H1 (cell line): ENCODE measurements around the gene SQOR. TPM values are rescaled to one million over a fixed set of nuclear protein-coding genes. Genes with fewer than 3 reads are reported as not detected.

Experiments used
- CTCF ChIA-PET: fragments of 300-600 bp; sonication (Branson Sonifier 250); formaldehyde crosslinking; loops from one replicate; lab custom pipeline; 2021; ENCODE audit not compliant: partially characterized antibody; lab: Charles Lee
- POLR2A ChIA-PET: fragments of 300-600 bp; sonication (Branson Sonifier 250); formaldehyde crosslinking; loops from one replicate; lab custom pipeline; 2021; ENCODE audit warnings: inconsistent platforms; ENCODE audit not compliant: partially characterized antibody; lab: Charles Lee
- DNase-seq, 2 experiments: peaks; one replicate each; pipeline versions ENCODE4 v3.0.0 to v3.0.0-alpha.2; 2010 to 2022; ENCODE audit warnings: low spot score in 2 of 2, low read depth in 1 of 2, mixed read lengths in 1 of 2
- FAIRE-seq: peaks from 2 replicates; lab custom pipeline; 2011; peaks lifted over from hg19 to GRCh38; lab: Jason Lieb, UNC
- H2AFZ ChIP-seq: 2 replicates; pipeline ENCODE4 v1.8.1; 2012; ENCODE audit warnings: low read length, inconsistent platforms
- H2AK5ac ChIP-seq: 2 replicates; pipeline ENCODE4 v1.6.1; 2013; ENCODE audit warnings: low read depth, low read length
- H2BK120ac ChIP-seq: replicated peaks from 2 replicates; pipeline ENCODE3; 2013; ENCODE audit warnings: low read depth, low read length, inconsistent platforms
- H2BK12ac ChIP-seq: 2 replicates; pipeline ENCODE4 v1.6.1; 2013; ENCODE audit warnings: low read depth, low read length
- H2BK15ac ChIP-seq: 2 replicates; pipeline ENCODE4 v1.6.1; 2013; ENCODE audit warnings: low read length
- H2BK20ac ChIP-seq: 2 replicates; pipeline ENCODE4 v1.6.1; 2013; ENCODE audit warnings: low read length
- H2BK5ac ChIP-seq: 2 replicates; pipeline ENCODE4 v1.6.1; 2013; ENCODE audit warnings: low read depth, low read length
- H3K14ac ChIP-seq: 2 replicates; pipeline ENCODE4 v1.6.1; 2013; ENCODE audit warnings: inconsistent platforms; ENCODE audit not compliant: insufficient read length
- H3K18ac ChIP-seq: 2 replicates; pipeline ENCODE4 v1.6.1; 2013; ENCODE audit warnings: low read length; ENCODE audit errors: extremely low read depth
- H3K23ac ChIP-seq: 2 replicates; pipeline ENCODE4 v1.6.1; 2013; ENCODE audit warnings: inconsistent platforms; ENCODE audit not compliant: insufficient read length
- H3K23me2 ChIP-seq: 2 replicates; pipeline ENCODE4 v1.6.1; 2013; ENCODE audit warnings: low read depth, low read length
- H3K27ac ChIP-seq: 2 replicates; pipeline ENCODE4 v1.6.1; 2011; ENCODE audit warnings: low read depth, low read length, inconsistent platforms
- H3K27me3 ChIP-seq, 4 experiments: replicated peaks in 1 of 4; 1 replicate in 1 of 4; 2 replicates in 3 of 4; pipeline versions ENCODE4 v1.6.1 to v1.8.1; 2011 to 2013; ENCODE audit warnings: low read length in 3 of 4, mild to moderate bottlenecking in 3 of 4, inconsistent platforms in 2 of 4, mixed read lengths in 2 of 4, moderate library complexity in 1 of 4; ENCODE audit not compliant: control insufficient read depth in 3 of 4, insufficient read depth in 3 of 4; ENCODE audit errors: extremely low read depth in 1 of 4
- H3K36me3 ChIP-seq, 4 experiments: 2 replicates each; pipeline versions ENCODE4 v1.6.1 to v1.8.1; 2011 to 2013; ENCODE audit warnings: mild to moderate bottlenecking in 4 of 4, low read length in 3 of 4, moderate library complexity in 2 of 4, control low read depth in 1 of 4, inconsistent platforms in 1 of 4; ENCODE audit not compliant: insufficient read depth in 4 of 4, control insufficient read depth in 2 of 4
- H3K4ac ChIP-seq: replicated peaks from 2 replicates; pipeline ENCODE3; 2013; ENCODE audit warnings: low read length, low read depth, mixed read lengths, inconsistent platforms; ENCODE audit not compliant: insufficient read length
- H3K4me1 ChIP-seq, 4 experiments: replicated peaks in 1 of 4; 1 replicate in 1 of 4; 2 replicates in 3 of 4; pipeline versions ENCODE4 v1.6.1 to v1.8.1; 2011 to 2013; ENCODE audit warnings: low read length in 3 of 4, inconsistent platforms in 2 of 4, mixed read lengths in 1 of 4; ENCODE audit not compliant: insufficient read depth in 4 of 4, control insufficient read depth in 3 of 4
- H3K4me2 ChIP-seq, 2 experiments: 2 replicates each; pipeline versions ENCODE4 v1.6.1 to v1.8.1; 2011 to 2013; ENCODE audit warnings: low read depth in 2 of 2, low read length in 2 of 2, control low read depth in 1 of 2, inconsistent platforms in 1 of 2, mild to moderate bottlenecking in 1 of 2; ENCODE audit not compliant: insufficient read depth in 1 of 2
- H3K4me3 ChIP-seq, 4 experiments: fragments of 200-600, 300-600 bp in 1 of 4; sonication (generic), shearing (Covaris generic), sonication (Bioruptor Twin) in 1 of 4; 2 replicates each; pipeline versions ENCODE4 v1.5.1 to v1.8.1; 2011 to 2016; ENCODE audit warnings: low read length in 4 of 4, low read depth in 3 of 4, control low read depth in 2 of 4, inconsistent platforms in 2 of 4, mild to moderate bottlenecking in 2 of 4, mixed read lengths in 1 of 4, moderate library complexity in 1 of 4; ENCODE audit not compliant: insufficient read depth in 2 of 4; ENCODE audit errors: extremely low read depth in 1 of 4
- H3K56ac ChIP-seq: replicated peaks from 2 replicates; pipeline ENCODE3; 2013; ENCODE audit warnings: low read depth, mild to moderate bottlenecking, mixed read lengths, low read length, inconsistent platforms; ENCODE audit not compliant: insufficient read length
- H3K79me1 ChIP-seq: 2 replicates; pipeline ENCODE4 v1.6.1; 2013; ENCODE audit warnings: low read depth, low read length, control low read depth
- H3K79me2 ChIP-seq, 2 experiments: 2 replicates each; pipeline versions ENCODE4 v1.6.1 to v1.8.1; 2012 to 2013; ENCODE audit warnings: low read length in 2 of 2, mild to moderate bottlenecking in 2 of 2, inconsistent platforms in 1 of 2; ENCODE audit not compliant: insufficient read depth in 2 of 2, control insufficient read depth in 1 of 2
- H3K9ac ChIP-seq, 4 experiments: replicated peaks in 1 of 4; 1 replicate in 1 of 4; 2 replicates in 3 of 4; pipeline versions ENCODE4 v1.6.1 to v1.8.1; 2011 to 2013; ENCODE audit warnings: low read depth in 3 of 4, low read length in 3 of 4, control low read depth in 2 of 4, mild to moderate bottlenecking in 2 of 4, moderate library complexity in 2 of 4, inconsistent platforms in 1 of 4; ENCODE audit errors: extremely low read depth in 1 of 4
- H3K9me3 ChIP-seq, 2 experiments: 2 replicates each; pipeline versions ENCODE4 v1.6.1 to v1.8.1; 2012 to 2013; ENCODE audit warnings: mild to moderate bottlenecking in 2 of 2, moderate library complexity in 2 of 2, control low read depth in 1 of 2, inconsistent platforms in 1 of 2, low read depth in 1 of 2, low read length in 1 of 2, mixed read lengths in 1 of 2; ENCODE audit not compliant: insufficient read depth in 2 of 2
- H4K20me1 ChIP-seq, 2 experiments: replicated peaks in 1 of 2; 2 replicates each; pipeline versions ENCODE3 to v1.8.1; 2011 to 2013; ENCODE audit warnings: inconsistent platforms in 2 of 2, low read length in 2 of 2, mild to moderate bottlenecking in 1 of 2; ENCODE audit not compliant: insufficient read depth in 2 of 2, control insufficient read depth in 1 of 2
- H4K5ac ChIP-seq: 2 replicates; pipeline ENCODE4 v1.6.1; 2013; ENCODE audit warnings: low read length, low read depth, mixed read lengths, inconsistent platforms; ENCODE audit not compliant: insufficient read length
- H4K8ac ChIP-seq: 2 replicates; pipeline ENCODE4 v1.8.0; 2013; ENCODE audit warnings: mild to moderate bottlenecking, moderate library complexity, low read length, inconsistent platforms; ENCODE audit not compliant: insufficient read depth; ENCODE audit errors: extremely low read depth
- H4K91ac ChIP-seq: replicated peaks from 2 replicates; pipeline ENCODE3; 2013; ENCODE audit warnings: low read length, mixed read lengths, inconsistent platforms; ENCODE audit not compliant: insufficient read length
- TAF7 ChIP-seq: optimal IDR thresholded peaks from 2 replicates; pipeline ENCODE3; 2011; ENCODE audit warnings: low read depth, mild to moderate bottlenecking, inconsistent platforms, low read length, moderate library complexity, borderline replicate concordance
- WGBS, 2 experiments: shearing (Covaris generic) in 1 of 2; methylation state at CpG; one replicate each; pipeline versions ENCODE4 v1.1.6 to v1.1.7; 2013 to 2015; ENCODE audit warnings: low lambda C conversion rate in 2 of 2, mixed read lengths in 2 of 2, inconsistent platforms in 1 of 2, low coverage in 1 of 2, missing lambda C conversion rate in 1 of 2; ENCODE audit not compliant: insufficient replicate concordance in 2 of 2, insufficient coverage in 1 of 2, insufficient read length in 1 of 2; ENCODE audit errors: extremely low coverage in 1 of 2, missing lambda C conversion rate in 1 of 2; 5-methylcytosine and 5-hydroxymethylcytosine counted together
- polyA plus RNA-seq, 7 experiments: library from polyadenylated mRNA; depleted of rRNA in 3 of 7; stranded (reverse) in 5 of 7; unstranded in 2 of 7; fragments of >200 nt in 5 of 7; fragments of 200-250 nt in 2 of 7; gene quantifications; 1 replicate in 5 of 7; 2 replicates in 1 of 7; 4 replicates in 1 of 7; pipeline versions ENCODE4 v1.2.1 to v1.2.3, GENCODE V29; 2011 to 2013; ENCODE audit warnings: missing spikeins in 2 of 7, mixed read lengths in 2 of 7
- total RNA-seq: library from RNA; stranded (reverse); fragmentation: NEBNext Ultra II Directional; extraction: Animal tissue kit (Norgen Biotek cat#: 25700); gene quantifications from 2 replicates; pipeline ENCODE4 v1.2.1, GENCODE V29; 2021

The SQOR gene
- total and polyA plus RNA-seq, 2 of the 8 experiments (the other 6 are each of a cell fraction or from before 2014, with no cell fraction given) = 0.20 to 0.22 TPM

DNA sequence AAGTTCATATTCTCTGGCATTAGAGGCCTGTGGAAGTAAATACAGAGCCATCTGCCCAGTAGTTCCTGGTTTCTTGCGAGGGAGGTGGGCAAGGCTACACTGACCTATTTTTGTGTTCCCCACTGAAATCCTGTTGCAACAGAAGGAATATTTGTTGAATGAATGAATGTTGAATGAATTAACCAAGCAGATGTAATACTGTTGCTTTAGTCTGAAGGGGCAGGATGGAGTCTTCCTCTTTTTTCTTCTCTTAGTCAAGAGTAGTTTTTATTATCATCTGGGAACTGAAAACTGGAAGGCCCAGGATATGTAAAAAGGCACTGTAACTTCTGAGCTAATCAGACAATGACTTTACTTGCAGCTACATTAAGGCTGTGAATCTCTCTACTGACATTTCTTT is 30.5 kb upstream of the SQOR start:
- no peak overlapping the region for H2AK5ac ChIP-seq
- H3K23ac ChIP-seq = no peak overlapping the region
- H3K4me1 ChIP-seq = no peaks in the 10 kb centered on the region
- no peak overlapping the region for H3K14ac ChIP-seq
- no peak overlapping the region for H2BK15ac ChIP-seq
- H2AFZ ChIP-seq = no peak overlapping the region
- H3K36me3 ChIP-seq = peaks cover 0 to 9% (median 3%) of the 10 kb centered on the region in 4 experiments; a peak in 3 of 8 replicates
- POLR2A ChIA-PET = interaction anchor here (3.2 kb wide), 1 partner anchor 17 kb away, joined by 9 read pairs; the partner anchor contains the start of gene BLOC1S6
- H3K4me2 ChIP-seq = no peak overlapping the region
- H3K27me3 ChIP-seq = no peaks in the 10 kb centered on the region
- H3K79me2 ChIP-seq = no peaks in the 10 kb centered on the region; a peak in 1 of 4 replicates
- no peak overlapping the region for H4K91ac ChIP-seq
- no peak for DNase-seq
- no peak overlapping the region for H3K9ac ChIP-seq
- no peak for TF ChIP-seq TAF7
- no peak overlapping the region for H3K18ac ChIP-seq
- CTCF ChIA-PET = interaction anchor here (2.4 kb wide), 1 partner anchor 10 kb away, joined by 7 read pairs; no protein-coding TSS in a partner anchor
- H3K79me1 ChIP-seq = no peaks in the 10 kb centered on the region
- H2BK20ac ChIP-seq = no peak overlapping the region
- H3K9me3 ChIP-seq = no peaks in the 10 kb centered on the region
- no peak overlapping the region for H3K27ac ChIP-seq
- H3K23me2 ChIP-seq = no peaks in the 10 kb centered on the region
- H2BK12ac ChIP-seq = no peak overlapping the region
- H4K5ac ChIP-seq = no peak overlapping the region
- H4K8ac ChIP-seq = no peak overlapping the region
- no peak overlapping the region for H3K56ac ChIP-seq
- H2BK120ac ChIP-seq = no peak overlapping the region
- peaks cover 0 to 2% of the 10 kb centered on the region in 2 experiments for H4K20me1 ChIP-seq
- H2BK5ac ChIP-seq = no peak overlapping the region
- no peak overlapping the region for H3K4me3 ChIP-seq
- FAIRE-seq = no peak
- WGBS, 2 experiments = 100% methylated on average over 1 of the region's 1 CpG; no CpG with 5 or more reads in 1 of the 2 experiments
- H3K4ac ChIP-seq = no peak overlapping the region
